ENCODE results near the gene STN1.

STN1 gene

DNA sequence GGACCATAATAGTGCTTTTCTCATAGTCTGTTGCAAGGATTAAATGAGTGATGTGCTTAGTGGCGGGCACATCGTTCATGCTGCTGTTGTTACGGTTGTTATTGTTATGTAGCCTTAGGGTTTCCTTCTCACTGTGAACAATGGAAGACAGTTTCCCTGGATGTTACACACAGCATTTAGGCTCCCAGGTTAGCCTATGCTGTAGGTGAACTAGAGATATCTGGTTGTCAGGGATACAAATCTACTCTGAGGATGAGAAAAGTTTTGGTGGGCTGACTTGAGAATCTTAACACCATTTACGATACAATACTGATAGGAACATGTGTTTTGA lies 77.3 kb downstream of the STN1 start:
- DNase-seq: no peak

DNA sequence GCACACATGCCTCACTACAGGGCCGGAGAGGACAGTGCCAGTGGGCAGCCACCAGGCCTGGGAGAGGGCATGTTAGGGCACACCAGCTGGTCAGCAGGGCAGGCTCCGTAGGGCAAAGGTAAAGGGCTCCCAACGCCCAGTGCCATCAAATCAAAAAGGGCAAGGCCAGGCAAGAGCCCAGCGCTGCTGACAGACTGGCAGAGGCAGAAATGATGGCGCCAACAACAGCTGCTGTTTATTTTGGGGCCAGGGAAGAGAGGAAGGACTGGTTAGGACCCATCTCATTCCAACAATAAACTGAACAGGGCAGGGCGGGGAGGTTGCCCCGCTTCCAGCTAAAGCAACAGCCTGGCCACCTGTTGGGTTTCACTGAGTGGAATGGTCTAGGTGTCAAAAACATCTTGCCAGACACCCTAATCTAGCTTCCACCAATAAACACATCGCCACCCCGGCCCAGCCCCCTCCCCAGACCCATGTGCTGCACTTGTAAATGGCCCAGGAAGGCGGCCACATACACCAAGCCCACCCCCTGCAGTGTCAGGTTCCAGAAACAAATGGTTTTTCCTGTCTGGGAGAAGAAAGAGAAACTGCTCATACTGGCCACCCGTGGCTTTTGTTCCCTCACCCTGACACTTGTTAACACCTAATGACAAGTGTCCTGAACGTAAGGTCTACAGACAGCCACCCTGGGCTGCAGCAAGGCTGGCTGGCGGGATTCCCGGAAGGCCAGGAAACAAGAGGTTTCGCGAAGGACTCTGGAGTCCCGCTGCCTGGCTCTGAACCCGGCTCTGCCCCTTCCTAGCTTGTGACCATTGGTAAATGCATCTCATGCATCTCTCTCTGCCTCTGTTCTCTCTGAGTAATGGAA lies 77.9 kb downstream of the STN1 start:
- peak; percentile 44 for DNase-seq

DNA sequence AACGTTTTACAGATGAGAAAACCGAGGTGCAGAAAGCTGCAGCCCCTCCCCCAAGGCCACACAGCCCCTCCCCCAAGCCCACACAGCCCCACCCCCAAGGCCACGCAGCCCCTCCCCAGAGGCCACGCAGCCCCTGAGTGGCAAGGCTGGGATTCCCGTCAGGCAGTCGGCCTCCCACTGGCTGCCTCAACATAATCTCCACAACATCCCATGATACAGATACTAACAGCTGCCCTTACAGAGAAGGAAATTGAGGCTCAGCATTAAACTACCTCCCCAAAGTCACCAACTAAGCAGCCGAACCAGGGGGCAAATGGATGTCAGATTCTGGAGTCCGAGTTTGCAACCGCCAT lies 78.5 kb downstream of the STN1 start:
- no peak for DNase-seq

DNA sequence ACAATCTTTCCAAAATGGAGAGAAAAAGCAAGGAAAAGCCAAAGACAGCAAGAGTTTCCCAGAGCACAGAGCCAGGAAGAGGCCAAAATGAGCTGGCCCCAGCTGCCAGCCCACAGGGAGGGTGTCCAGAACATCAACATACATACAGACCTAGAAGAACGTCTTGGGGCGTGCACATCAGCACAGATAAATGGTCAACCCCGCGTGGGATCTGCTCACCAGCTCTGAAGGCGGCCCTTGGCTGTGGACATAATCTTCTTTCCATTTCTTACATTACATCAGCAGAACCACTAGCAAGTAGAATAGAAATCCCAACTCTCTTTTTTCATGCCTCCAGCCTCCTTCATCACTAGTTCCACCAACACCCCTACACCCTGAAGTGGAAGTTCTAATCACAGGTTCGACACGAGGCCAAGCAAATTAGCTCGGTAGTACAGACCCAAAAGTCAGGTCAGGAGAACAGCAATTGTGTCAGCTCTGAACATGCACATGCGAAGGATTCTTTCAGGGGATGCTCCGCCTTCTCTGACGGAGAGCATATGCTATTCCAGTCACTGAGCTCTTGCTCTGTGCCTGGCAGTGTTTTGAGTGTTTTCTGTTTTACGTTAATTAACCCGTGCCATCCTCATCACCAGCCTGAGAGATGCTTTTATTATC lies 79.0 kb downstream of the STN1 start:
- no peak for DNase-seq

DNA sequence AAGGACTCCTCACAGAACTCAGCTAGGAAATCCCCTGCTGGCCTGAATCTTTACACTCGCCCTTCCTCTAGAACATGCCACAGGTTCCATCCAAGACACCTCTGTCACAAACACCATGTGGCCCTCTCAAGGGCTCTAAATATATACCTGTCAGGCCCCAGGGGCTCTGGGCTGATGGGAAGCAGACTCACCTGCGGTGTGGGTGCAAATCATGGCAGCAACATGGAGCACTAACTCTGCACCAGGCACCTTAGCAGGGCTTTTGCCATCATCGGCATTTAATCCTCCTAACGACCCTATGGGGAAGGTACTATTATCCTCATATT lies 80.0 kb downstream of the STN1 start:
- no peak for DNase-seq

DNA sequence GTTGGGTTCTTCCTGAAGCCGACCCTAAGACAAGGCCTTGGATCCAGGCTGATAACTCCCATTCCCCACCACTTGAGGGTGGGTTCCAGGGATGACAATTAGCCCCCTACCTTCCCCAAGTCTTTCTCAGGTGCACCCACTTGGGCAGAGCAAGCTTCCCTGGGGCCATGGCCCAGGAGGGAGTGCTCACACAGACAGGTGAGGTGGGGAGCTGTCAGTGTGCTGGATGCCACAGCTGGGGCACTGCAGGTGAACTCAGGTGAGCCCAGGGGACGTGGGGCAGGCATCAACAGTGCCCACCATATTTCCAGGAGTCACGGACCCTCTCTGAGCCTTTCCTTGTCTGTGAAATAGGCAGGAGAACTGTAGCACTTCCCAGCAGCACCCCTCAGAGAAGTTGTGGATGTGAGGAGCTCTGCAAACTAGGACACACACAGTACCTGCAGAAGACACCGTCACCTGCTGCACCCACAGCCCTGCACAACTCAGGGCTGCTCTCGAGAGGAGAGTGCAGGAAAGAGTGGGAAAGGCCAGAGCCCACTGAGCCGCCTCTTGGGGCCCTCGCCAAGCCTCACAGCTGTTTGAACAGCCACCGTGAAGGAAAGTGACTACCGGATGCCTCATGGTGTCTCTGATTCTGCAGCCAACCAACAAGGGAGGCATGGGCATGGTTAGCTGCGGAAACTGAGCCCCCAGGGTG lies 80.5 kb downstream of the STN1 start:
- DNase-seq: no peak

DNA sequence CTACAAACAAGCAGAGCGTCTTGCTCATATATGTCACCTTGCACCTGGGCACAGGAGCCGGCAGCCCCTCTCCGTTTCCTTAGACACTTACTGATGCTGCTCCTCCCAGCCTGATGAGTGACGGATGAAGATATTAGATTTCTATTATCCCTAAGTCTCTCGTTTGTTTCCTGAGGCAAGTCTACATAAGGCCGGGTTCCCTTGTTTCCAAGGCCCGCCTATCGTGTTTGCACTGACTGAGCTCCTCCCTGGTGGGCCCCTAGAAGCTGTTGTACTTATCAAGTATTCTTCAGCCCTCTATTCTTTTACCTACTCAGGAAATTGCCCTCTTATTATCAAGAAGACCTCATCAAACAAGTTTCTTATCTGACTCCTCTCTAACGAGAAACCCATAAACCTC lies 81.1 kb downstream of the STN1 start:
- no peak for DNase-seq

DNA sequence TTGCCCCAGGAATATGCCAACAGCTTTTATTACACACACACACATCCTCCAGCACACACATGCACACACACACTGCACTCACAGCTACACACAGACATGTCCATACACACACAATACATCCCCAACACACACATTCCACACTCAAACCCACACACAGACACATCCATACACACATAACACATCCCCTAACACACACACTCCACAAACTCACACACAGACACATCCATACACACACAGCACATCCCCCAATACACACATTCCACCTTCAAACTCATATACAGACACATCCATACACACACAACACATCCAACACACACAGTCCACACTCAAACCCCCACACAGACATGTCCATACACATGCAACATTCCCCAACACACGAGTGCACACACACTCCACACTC lies 81.7 kb downstream of the STN1 start:
- no peak for DNase-seq

DNA sequence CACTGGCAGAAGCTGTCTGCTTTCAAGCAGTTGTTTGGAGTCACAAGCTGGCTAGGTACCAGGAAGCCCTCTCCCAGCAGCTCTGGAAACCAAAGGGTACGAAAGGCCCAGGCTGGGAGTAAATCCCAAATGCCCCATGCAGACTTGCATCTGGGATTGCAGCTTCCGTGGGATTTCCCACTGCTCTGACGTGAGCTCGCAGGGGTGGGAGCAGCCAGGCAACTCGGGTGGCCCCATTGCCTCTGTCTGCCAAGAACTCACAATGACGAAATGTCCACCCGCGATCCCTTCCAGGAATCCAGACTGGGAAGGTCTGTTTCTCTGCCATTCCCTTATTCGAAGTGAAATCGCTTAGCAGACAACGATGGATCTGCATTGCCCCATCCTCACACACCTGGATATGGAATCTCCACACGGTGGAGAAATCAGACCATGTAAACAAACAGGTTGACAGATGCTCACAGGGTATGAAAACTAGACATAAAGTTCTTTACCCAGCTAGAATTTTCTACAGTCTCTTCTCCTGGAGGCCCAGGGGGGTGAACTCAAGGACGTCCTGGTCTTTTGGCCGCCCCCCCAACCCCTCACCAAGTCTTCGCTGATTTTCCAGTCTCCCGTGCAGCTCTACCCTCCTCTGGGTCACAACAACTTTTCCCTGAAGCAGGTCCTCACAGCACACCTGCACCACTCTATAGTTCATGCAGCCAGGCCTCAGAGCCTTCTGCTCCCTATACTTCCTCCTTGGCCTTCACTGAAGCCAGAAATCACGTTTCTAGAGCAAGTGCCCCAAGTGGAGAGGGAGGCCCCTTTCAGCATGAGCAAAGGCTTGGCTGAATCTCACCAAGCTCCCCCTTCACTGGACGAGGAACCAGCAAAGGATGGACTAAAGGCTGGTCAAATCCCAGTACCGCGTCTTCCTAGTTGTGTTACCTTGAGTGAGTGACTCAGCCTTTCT lies 82.6 kb downstream of the STN1 start:
- DNase-seq: no peak

DNA sequence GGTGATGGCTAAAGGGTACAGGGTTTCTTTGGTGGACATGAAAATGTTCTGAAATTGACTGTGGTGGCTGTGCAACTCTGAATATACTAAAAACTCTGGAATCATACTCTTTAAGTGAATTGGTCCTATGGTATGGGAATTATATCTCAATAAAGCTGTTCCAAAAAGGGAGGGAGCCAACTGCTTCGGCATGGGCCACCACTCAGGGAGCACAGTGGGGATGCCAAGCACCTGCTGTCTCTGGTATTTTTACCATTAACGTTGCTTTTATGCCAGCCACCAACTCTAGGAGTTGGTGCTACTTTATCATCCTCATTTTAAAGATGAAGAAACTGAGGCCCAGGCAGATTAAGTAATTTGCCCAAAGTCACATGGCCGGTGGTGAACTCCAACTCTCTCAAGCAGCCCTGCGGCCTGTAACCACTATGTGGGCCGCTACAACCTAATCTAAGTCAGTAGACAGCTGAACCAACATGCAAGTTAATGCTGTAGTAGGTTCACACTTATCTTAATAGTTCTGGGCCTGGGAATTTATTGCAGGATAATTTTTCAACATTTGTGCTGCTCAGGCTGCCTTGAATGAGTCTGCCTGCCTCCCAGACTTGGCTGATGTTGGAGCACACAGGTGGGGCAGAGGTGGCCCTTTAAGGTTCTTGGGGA lies 83.4 kb downstream of the STN1 start:
- DNase-seq: no peak

DNA sequence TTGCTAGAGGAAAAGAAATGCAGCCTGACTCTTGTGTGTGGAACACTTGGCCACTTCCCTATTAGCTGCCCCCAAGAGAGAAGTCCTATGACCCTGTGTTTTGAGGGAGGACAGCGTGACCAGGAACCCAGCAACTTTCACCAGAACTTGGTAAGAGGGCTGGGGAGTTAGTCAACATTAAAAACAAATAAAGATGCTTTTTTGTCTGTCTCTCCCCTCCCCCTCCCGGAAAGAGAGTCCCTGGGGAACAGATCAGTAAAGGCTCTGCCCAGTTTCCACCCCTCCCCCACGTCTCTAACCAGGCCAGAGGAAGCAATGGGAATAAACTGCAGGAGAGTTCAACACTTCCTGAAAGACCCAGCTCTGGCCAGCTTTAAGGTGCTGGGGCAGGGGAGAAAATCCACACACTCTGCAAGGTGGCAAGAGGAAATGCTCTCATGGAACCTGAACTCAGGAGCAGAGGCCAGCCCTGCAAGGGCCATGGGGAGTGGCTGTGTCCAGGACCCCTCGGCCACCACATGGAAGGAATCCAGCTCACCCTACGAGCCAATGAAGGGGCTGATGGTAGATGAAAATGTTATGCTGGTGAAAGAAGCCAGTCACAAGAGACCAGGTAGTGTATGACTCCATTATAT lies 84.1 kb downstream of the STN1 start:
- no peak for DNase-seq

DNA sequence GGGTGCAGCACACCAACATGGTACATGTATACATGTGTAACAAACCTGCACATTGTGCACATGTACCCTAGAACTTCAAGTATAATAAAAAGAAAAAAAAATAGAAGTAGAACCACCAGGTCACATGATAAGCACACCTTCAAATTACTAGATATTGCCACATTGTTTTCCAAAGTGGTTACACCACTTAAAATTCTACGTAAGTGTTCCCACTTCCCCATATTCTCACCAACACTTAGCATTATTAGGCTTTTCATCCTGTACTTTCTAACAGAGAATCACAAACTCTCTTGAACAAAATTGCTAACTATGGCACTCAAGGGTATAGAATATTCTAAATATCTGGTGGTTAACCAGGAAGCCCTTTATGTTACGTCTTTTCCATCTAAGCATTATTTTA lies 85.2 kb downstream of the STN1 start:
- DNase-seq: no peak

Measured in NCI-H446 treated with DMSO at 0.1 percent for 48 hours (cell line).